ENCODE data around the gene CHD9.
A peak's percentile ranks its signal among the peaks of the same experiment; 100 is the strongest.

CHD9 gene

GRCh38 chr16:53130159-53131049 is 75.6 kb downstream of the CHD9 start:
- DNase-seq (ENCODE audit: extremely low spot score) = peak; percentile 92
- TF ChIP-seq HDGF (IDR thresholded peaks at IDR 0.05; ENCODE audit: borderline replicate concordance) (0 out of 2 replicates have a peak, but pooled peaks have one; percentile 38), ARNT (IDR thresholded peaks at IDR 0.05) (no peak)
- ChIA-PET POLR2A (interaction anchor here (0.9 to 1.2 kb wide), 3 partner anchors 24 to 78 kb away, joined by 3 read pairs; no protein-coding TSS in a partner anchor), CTCF (interaction anchor here (0.6 to 1.4 kb wide), 2 partner anchors 30 to 909 kb away, joined by 3 to 4 read pairs; no protein-coding TSS in a partner anchor)

- no peak for TF ChIP-seq HDGF (IDR thresholded peaks at IDR 0.05; ENCODE audit: borderline replicate concordance)
- no peak for TF ChIP-seq TARDBP (IDR thresholded peaks at IDR 0.05)
- no peak for TF ChIP-seq FOXK2 (IDR thresholded peaks at IDR 0.05)
- TF ChIP-seq LEF1 (IDR thresholded peaks at IDR 0.05; ENCODE audit: borderline replicate concordance) = no peak
- TF ChIP-seq SP1 (IDR thresholded peaks at IDR 0.05) = no peak
- no peak for TF ChIP-seq FOXM1 (IDR thresholded peaks at IDR 0.05; ENCODE audit: borderline replicate concordance)
- TF ChIP-seq ARNT (IDR thresholded peaks at IDR 0.05) = no peak
- TF ChIP-seq ELF4 (IDR thresholded peaks at IDR 0.05) = no peak
- POLR2A ChIA-PET = no interaction called here
- CTCF ChIA-PET = no interaction called here
- no peak for DNase-seq (ENCODE audit: extremely low spot score)
Observed at GRCh38 chr16:53131050-53131362, 76.2 kb downstream of the CHD9 start.

- peak; percentile 58 for DNase-seq (ENCODE audit: extremely low spot score)
- ChIA-PET POLR2A (no interaction called here), CTCF (no interaction called here)
- no peak for TF ChIP-seq ZNF384 (IDR thresholded peaks at IDR 0.05)
- 0 out of 2 replicates have a peak, but pooled peaks have one; percentile 34 for TF ChIP-seq L3MBTL2 (conservative IDR thresholded peaks at IDR 0.05)
- no peak for TF ChIP-seq ELF4 (IDR thresholded peaks at IDR 0.05)
- no peak for TF ChIP-seq SP1 (IDR thresholded peaks at IDR 0.05)
- no peak for TF ChIP-seq TARDBP (IDR thresholded peaks at IDR 0.05)
- no peak for TF ChIP-seq PKNOX1 (IDR thresholded peaks at IDR 0.05)
- no peak for TF ChIP-seq FOXK2 (IDR thresholded peaks at IDR 0.05)
- TF ChIP-seq BHLHE40 (IDR thresholded peaks at IDR 0.05; ENCODE audit: borderline replicate concordance) = no peak
Observed at GRCh38 chr16:53131363-53132071, 76.7 kb downstream of the CHD9 start.

- CTCF ChIA-PET = no interaction called here
- DNase-seq (ENCODE audit: extremely low spot score) = no peak
- TF ChIP-seq SP1 (IDR thresholded peaks at IDR 0.05) (no peak), FOXA1 (IDR thresholded peaks at IDR 0.05) (no peak), FOXM1 (IDR thresholded peaks at IDR 0.05; ENCODE audit: borderline replicate concordance) (no peak), BHLHE40 (IDR thresholded peaks at IDR 0.05; ENCODE audit: borderline replicate concordance) (no peak), HDGF (IDR thresholded peaks at IDR 0.05; ENCODE audit: borderline replicate concordance) (no peak)
- POLR2A ChIA-PET = no interaction called here
Observed at GRCh38 chr16:53132406-53132805, 77.6 kb downstream of the CHD9 start.

- CTCF ChIA-PET = no interaction called here
- TF ChIP-seq PKNOX1 (IDR thresholded peaks at IDR 0.05) (peak; percentile 48), ZNF384 (IDR thresholded peaks at IDR 0.05) (no peak)
- DNase-seq (ENCODE audit: extremely low spot score) = no peak
Observed at GRCh38 chr16:53135329-53135728, 80.5 kb downstream of the CHD9 start.

GRCh38 chr16:53142823-53143568 is 88.2 kb downstream of the CHD9 start:
- TF ChIP-seq ZNF384 (IDR thresholded peaks at IDR 0.05) = no peak
- no peak for TF ChIP-seq NFRKB (IDR thresholded peaks at IDR 0.05)
- TF ChIP-seq LEF1 (IDR thresholded peaks at IDR 0.05; ENCODE audit: borderline replicate concordance) = no peak
- ChIA-PET CTCF (no interaction called here), POLR2A (no interaction called here)
- no peak for DNase-seq (ENCODE audit: extremely low spot score)

More at GRCh38 chr16:53135329-53135728, 80.5 kb downstream of the CHD9 start:
- POLR2A ChIA-PET = no interaction called here

GRCh38 chr16:53147500-53148065 is 92.8 kb downstream of the CHD9 start:
- no peak for TF ChIP-seq SUZ12 (IDR thresholded peaks at IDR 0.05)
- ChIA-PET CTCF (no interaction called here), POLR2A (no interaction called here)
- no peak for DNase-seq (ENCODE audit: extremely low spot score)
